ENCODE measurements around the gene COL7A1. TPM values are rescaled to one million over a fixed set of nuclear protein-coding genes. Genes with fewer than 3 reads are reported as not detected.

COL7A1 gene
- total RNA-seq, 1 experiment from 2014 or later = 0.78 TPM

- Histone ChIP-seq H4K20me1 (ENCODE audit: insufficient read depth, low read depth, low read length) (no peaks in the 10 kb centered on the region), H3K27me3 (ENCODE audit: low read length) (no peaks in the 10 kb centered on the region), H3K27ac (ENCODE audit: low read length) (no peak overlapping the region), H3K9ac (ENCODE audit: low read length) (no peak overlapping the region), H3K4me1 (ENCODE audit: low read length) (no peaks in the 10 kb centered on the region), H3K79me2 (ENCODE audit: low read length) (no peaks in the 10 kb centered on the region), H3K36me3 (ENCODE audit: insufficient read depth, low read length) (no peaks in the 10 kb centered on the region), H3K4me2 (ENCODE audit: low read depth, low read length, poor library complexity, severe bottlenecking) (no peak overlapping the region), H3K9me3 (ENCODE audit: low read length) (no peaks in the 10 kb centered on the region), H2AFZ (ENCODE audit: low read length) (no peak overlapping the region), H3K9me2 (replicated peaks; ENCODE audit: insufficient read depth, low read length) (no peaks in the 10 kb centered on the region), H3K4me3 (ENCODE audit: low read length) (no peak overlapping the region)
- DNase-seq = no peak
Measured at GRCh38 chr3:48592519-48593087, 2.5 kb downstream of the COL7A1 start.

- H3K9me2 ChIP-seq (replicated peaks; ENCODE audit: insufficient read depth, low read length) = no peaks in the 10 kb centered on the region
- no peak overlapping the region for H3K4me3 ChIP-seq (ENCODE audit: low read length)
- DNase-seq = no peak
- H3K9ac ChIP-seq (ENCODE audit: low read length) = no peak overlapping the region
- no peaks in the 10 kb centered on the region for H3K79me2 ChIP-seq (ENCODE audit: low read length)
- no peak overlapping the region for H3K4me2 ChIP-seq (ENCODE audit: low read depth, low read length, poor library complexity, severe bottlenecking)
- no peaks in the 10 kb centered on the region for H3K4me1 ChIP-seq (ENCODE audit: low read length)
- H2AFZ ChIP-seq (ENCODE audit: low read length) = no peak overlapping the region
- H3K9me3 ChIP-seq (ENCODE audit: low read length) = no peaks in the 10 kb centered on the region
- H3K27ac ChIP-seq (ENCODE audit: low read length) = no peak overlapping the region
- no peaks in the 10 kb centered on the region for H4K20me1 ChIP-seq (ENCODE audit: insufficient read depth, low read depth, low read length)
- H3K36me3 ChIP-seq (ENCODE audit: insufficient read depth, low read length) = no peaks in the 10 kb centered on the region
- H3K27me3 ChIP-seq (ENCODE audit: low read length) = no peaks in the 10 kb centered on the region
Measured at GRCh38 chr3:48591886-48592518, 3.1 kb downstream of the COL7A1 start.

- no peak overlapping the region for H3K9ac ChIP-seq (ENCODE audit: low read length)
- no peak overlapping the region for H3K27ac ChIP-seq (ENCODE audit: low read length)
- no peaks in the 10 kb centered on the region for H3K4me1 ChIP-seq (ENCODE audit: low read length)
- H3K9me3 ChIP-seq (ENCODE audit: low read length) = no peaks in the 10 kb centered on the region
- no peaks in the 10 kb centered on the region for H3K9me2 ChIP-seq (replicated peaks; ENCODE audit: insufficient read depth, low read length)
- H3K36me3 ChIP-seq (ENCODE audit: insufficient read depth, low read length) = no peaks in the 10 kb centered on the region
- no peak overlapping the region for H3K4me3 ChIP-seq (ENCODE audit: low read length)
- H3K27me3 ChIP-seq (ENCODE audit: low read length) = no peaks in the 10 kb centered on the region
- H3K79me2 ChIP-seq (ENCODE audit: low read length) = no peaks in the 10 kb centered on the region
- DNase-seq = no peak
- no peaks in the 10 kb centered on the region for H4K20me1 ChIP-seq (ENCODE audit: insufficient read depth, low read depth, low read length)
- H2AFZ ChIP-seq (ENCODE audit: low read length) = no peak overlapping the region
- H3K4me2 ChIP-seq (ENCODE audit: low read depth, low read length, poor library complexity, severe bottlenecking) = no peak overlapping the region
Measured at GRCh38 chr3:48591436-48591835, 3.7 kb downstream of the COL7A1 start.

GRCh38 chr3:48588230-48588629 lies 6.9 kb downstream of the COL7A1 start:
- Histone ChIP-seq H2AFZ (ENCODE audit: low read length) (no peak overlapping the region), H3K9ac (ENCODE audit: low read length) (no peak overlapping the region), H3K79me2 (ENCODE audit: low read length) (no peaks in the 10 kb centered on the region), H3K27ac (ENCODE audit: low read length) (no peak overlapping the region), H3K27me3 (ENCODE audit: low read length) (no peaks in the 10 kb centered on the region), H3K4me1 (ENCODE audit: low read length) (no peaks in the 10 kb centered on the region), H3K9me3 (ENCODE audit: low read length) (no peaks in the 10 kb centered on the region), H3K36me3 (ENCODE audit: insufficient read depth, low read length) (no peaks in the 10 kb centered on the region), H4K20me1 (ENCODE audit: insufficient read depth, low read depth, low read length) (no peaks in the 10 kb centered on the region), H3K9me2 (replicated peaks; ENCODE audit: insufficient read depth, low read length) (no peaks in the 10 kb centered on the region), H3K4me3 (ENCODE audit: low read length) (no peak overlapping the region), H3K4me2 (ENCODE audit: low read depth, low read length, poor library complexity, severe bottlenecking) (no peak overlapping the region)
- DNase-seq = no peak

GRCh38 chr3:48587686-48588085 lies 7.4 kb downstream of the COL7A1 start:
- no peaks in the 10 kb centered on the region for H3K79me2 ChIP-seq (ENCODE audit: low read length)
- no peaks in the 10 kb centered on the region for H3K9me3 ChIP-seq (ENCODE audit: low read length)
- no peak overlapping the region for H3K4me2 ChIP-seq (ENCODE audit: low read depth, low read length, poor library complexity, severe bottlenecking)
- H3K36me3 ChIP-seq (ENCODE audit: insufficient read depth, low read length) = no peaks in the 10 kb centered on the region
- no peaks in the 10 kb centered on the region for H3K9me2 ChIP-seq (replicated peaks; ENCODE audit: insufficient read depth, low read length)
- no peaks in the 10 kb centered on the region for H3K4me1 ChIP-seq (ENCODE audit: low read length)
- H4K20me1 ChIP-seq (ENCODE audit: insufficient read depth, low read depth, low read length) = no peaks in the 10 kb centered on the region
- DNase-seq = no peak
- no peaks in the 10 kb centered on the region for H3K27me3 ChIP-seq (ENCODE audit: low read length)
- H3K9ac ChIP-seq (ENCODE audit: low read length) = no peak overlapping the region
- H3K27ac ChIP-seq (ENCODE audit: low read length) = no peak overlapping the region
- H3K4me3 ChIP-seq (ENCODE audit: low read length) = no peak overlapping the region
- no peak overlapping the region for H2AFZ ChIP-seq (ENCODE audit: low read length)

- no peak overlapping the region for H3K27ac ChIP-seq (ENCODE audit: low read length)
Measured at GRCh38 chr3:48585411-48585810, 9.7 kb downstream of the COL7A1 start.

GRCh38 chr3:48584836-48585235 lies 10.3 kb downstream of the COL7A1 start:
- H3K4me1 ChIP-seq (ENCODE audit: low read length) = no peaks in the 10 kb centered on the region
- no peaks in the 10 kb centered on the region for H3K79me2 ChIP-seq (ENCODE audit: low read length)
- no peak overlapping the region for H2AFZ ChIP-seq (ENCODE audit: low read length)
- no peak overlapping the region for H3K9ac ChIP-seq (ENCODE audit: low read length)
- no peaks in the 10 kb centered on the region for H4K20me1 ChIP-seq (ENCODE audit: insufficient read depth, low read depth, low read length)
- H3K9me3 ChIP-seq (ENCODE audit: low read length) = no peaks in the 10 kb centered on the region
- H3K4me3 ChIP-seq (ENCODE audit: low read length) = no peak overlapping the region
- H3K27me3 ChIP-seq (ENCODE audit: low read length) = no peaks in the 10 kb centered on the region
- no peak overlapping the region for H3K4me2 ChIP-seq (ENCODE audit: low read depth, low read length, poor library complexity, severe bottlenecking)
- H3K27ac ChIP-seq (ENCODE audit: low read length) = no peak overlapping the region
- H3K36me3 ChIP-seq (ENCODE audit: insufficient read depth, low read length) = no peaks in the 10 kb centered on the region
- no peak for DNase-seq
- H3K9me2 ChIP-seq (replicated peaks; ENCODE audit: insufficient read depth, low read length) = no peaks in the 10 kb centered on the region

More at GRCh38 chr3:48585411-48585810, 9.7 kb downstream of the COL7A1 start:
- Histone ChIP-seq H3K36me3 (ENCODE audit: insufficient read depth, low read length) (no peaks in the 10 kb centered on the region), H3K79me2 (ENCODE audit: low read length) (no peaks in the 10 kb centered on the region), H3K4me1 (ENCODE audit: low read length) (no peaks in the 10 kb centered on the region), H3K9me2 (replicated peaks; ENCODE audit: insufficient read depth, low read length) (no peaks in the 10 kb centered on the region), H3K9me3 (ENCODE audit: low read length) (no peaks in the 10 kb centered on the region), H3K27me3 (ENCODE audit: low read length) (no peaks in the 10 kb centered on the region), H4K20me1 (ENCODE audit: insufficient read depth, low read depth, low read length) (no peaks in the 10 kb centered on the region), H3K4me3 (ENCODE audit: low read length) (no peak overlapping the region), H3K9ac (ENCODE audit: low read length) (no peak overlapping the region), H2AFZ (ENCODE audit: low read length) (no peak overlapping the region), H3K4me2 (ENCODE audit: low read depth, low read length, poor library complexity, severe bottlenecking) (no peak overlapping the region)
- DNase-seq = no peak

- no peaks in the 10 kb centered on the region for H3K9me2 ChIP-seq (replicated peaks; ENCODE audit: insufficient read depth, low read length)
- H3K9ac ChIP-seq (ENCODE audit: low read length) = no peak overlapping the region
- no peak overlapping the region for H3K4me3 ChIP-seq (ENCODE audit: low read length)
- no peaks in the 10 kb centered on the region for H3K9me3 ChIP-seq (ENCODE audit: low read length)
- H3K27me3 ChIP-seq (ENCODE audit: low read length) = no peaks in the 10 kb centered on the region
- H3K4me1 ChIP-seq (ENCODE audit: low read length) = no peaks in the 10 kb centered on the region
- H4K20me1 ChIP-seq (ENCODE audit: insufficient read depth, low read depth, low read length) = no peaks in the 10 kb centered on the region
- no peak overlapping the region for H2AFZ ChIP-seq (ENCODE audit: low read length)
- no peak overlapping the region for H3K27ac ChIP-seq (ENCODE audit: low read length)
- H3K36me3 ChIP-seq (ENCODE audit: insufficient read depth, low read length) = no peaks in the 10 kb centered on the region
- H3K79me2 ChIP-seq (ENCODE audit: low read length) = no peaks in the 10 kb centered on the region
- no peak for DNase-seq
- no peak overlapping the region for H3K4me2 ChIP-seq (ENCODE audit: low read depth, low read length, poor library complexity, severe bottlenecking)
Measured at GRCh38 chr3:48581621-48582481, 13.3 kb downstream of the COL7A1 start.
